ENCODE results near the gene BCAS3. TPM values are rescaled to one million over a fixed set of nuclear protein-coding genes. Genes with fewer than 3 reads are reported as not detected.
"Not testable (repeated sequence)": the region's sequence is repeated elsewhere in the genome, so short reads cannot be mapped to it uniquely, and the experiment has no call there.

The BCAS3 gene
- total RNA-seq, 1 experiment from 2014 or later, result 6.0 TPM

DNA sequence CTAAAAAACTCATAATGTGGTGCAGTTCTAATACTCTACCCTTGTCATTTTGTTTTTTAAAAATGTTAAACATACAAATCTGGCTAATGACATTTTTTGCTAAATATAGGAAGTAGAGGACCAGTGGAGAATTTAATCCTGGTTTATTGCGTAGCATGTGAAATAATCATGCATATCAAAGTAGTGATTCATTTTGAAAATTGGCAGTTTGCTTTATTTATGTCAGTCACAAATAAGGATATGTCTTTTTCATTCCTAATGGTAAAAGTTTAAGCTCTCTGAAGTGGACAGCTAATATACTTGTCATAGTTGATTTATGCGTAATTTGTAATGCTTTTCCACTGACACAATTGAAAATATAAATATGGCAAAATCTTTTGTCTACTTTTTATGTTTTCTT is 224.2 kb downstream of the BCAS3 start:
- in situ Hi-C loops (cut with HindIII; ENCODE audit: low sequenced_read_pairs), result no loop called here
- no peak for DNase-seq (ENCODE audit: low spot score)

DNA sequence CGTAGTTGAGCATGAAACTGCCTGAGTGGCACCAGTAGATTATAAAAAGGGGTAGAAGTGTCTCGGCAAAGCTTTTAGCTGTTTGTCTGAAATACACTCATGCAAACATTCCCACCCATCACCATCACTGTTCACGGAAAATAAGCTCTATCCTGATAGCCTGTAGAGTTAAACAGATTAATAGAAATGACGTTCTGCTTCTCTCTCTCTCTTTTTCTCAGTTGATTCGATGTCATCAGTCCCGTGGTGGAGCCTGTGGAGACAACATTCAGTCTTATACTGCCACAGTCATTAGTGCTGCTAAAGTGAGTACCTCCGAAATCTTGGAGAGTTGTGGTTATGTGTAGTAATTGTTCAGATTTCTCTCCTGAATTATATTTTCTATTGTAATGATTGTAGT is 224.7 kb downstream of the BCAS3 start:
- no peak for DNase-seq (ENCODE audit: low spot score)
- in situ Hi-C loops (cut with HindIII; ENCODE audit: low sequenced_read_pairs), result no loop called here

DNA sequence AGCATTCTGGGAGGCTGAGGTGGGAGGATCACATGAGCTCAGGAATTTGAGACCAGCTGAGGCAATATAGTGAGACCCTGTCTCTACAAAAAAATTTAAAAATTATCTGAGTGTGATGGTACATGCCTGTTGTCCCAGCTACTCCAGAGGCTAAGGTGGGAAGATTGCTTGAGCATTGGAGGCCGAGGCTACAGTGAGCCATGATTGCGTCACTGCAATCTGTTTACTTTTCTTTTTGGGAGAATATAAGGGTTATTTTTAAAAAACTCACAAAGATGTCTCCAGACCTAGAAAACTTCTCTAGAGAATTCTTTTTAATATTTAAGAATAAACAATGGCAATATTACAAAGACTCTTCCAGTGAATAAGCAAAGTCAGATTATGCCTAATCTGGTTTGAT is 226.9 kb downstream of the BCAS3 start:
- DNase-seq (ENCODE audit: low spot score), result no peak
- in situ Hi-C loops (cut with HindIII; ENCODE audit: low sequenced_read_pairs), result no loop called here

DNA sequence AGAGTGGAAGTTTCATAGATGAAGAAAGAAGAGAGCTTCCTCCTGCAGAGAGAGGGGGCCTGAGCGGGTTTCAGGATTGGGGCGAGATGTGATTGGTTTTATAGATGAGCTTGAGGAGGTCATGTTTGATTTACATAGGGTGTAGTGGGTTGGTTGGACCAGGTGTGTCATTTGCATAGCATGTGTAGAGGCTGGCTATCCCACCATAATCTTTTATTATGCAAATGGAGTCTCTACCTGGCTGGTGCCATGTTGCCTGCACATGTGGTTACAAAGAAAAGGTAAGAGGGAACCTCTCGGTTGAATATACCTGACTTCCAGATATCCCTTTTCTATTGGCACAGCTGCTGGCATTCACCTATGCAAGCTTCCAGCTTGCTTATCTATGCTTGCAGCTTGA is 228.1 kb downstream of the BCAS3 start:
- no peak for DNase-seq (ENCODE audit: low spot score)
- in situ Hi-C loops (cut with HindIII; ENCODE audit: low sequenced_read_pairs), result no loop called here

DNA sequence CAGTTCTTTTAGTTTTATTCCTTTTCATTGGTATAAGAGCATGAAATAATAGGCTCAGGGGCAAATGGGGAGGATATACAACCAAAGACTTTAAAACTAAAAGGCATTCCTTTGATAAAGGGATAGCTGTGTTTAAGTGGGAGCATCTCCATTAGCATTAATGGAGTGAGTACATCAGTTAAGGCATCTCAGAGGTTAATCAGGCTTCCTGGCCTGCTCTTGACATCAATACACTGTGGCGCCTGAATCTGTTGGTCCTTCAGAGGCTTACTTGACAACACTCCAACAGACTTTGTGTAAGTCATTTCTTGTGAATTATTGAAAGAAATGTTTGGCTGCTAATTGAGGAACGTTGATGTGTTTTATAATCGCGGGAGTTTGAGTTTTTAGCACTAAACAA is 230.7 kb downstream of the BCAS3 start:
- in situ Hi-C loops (cut with HindIII; ENCODE audit: low sequenced_read_pairs), result no loop called here
- DNase-seq (ENCODE audit: low spot score), result no peak

DNA sequence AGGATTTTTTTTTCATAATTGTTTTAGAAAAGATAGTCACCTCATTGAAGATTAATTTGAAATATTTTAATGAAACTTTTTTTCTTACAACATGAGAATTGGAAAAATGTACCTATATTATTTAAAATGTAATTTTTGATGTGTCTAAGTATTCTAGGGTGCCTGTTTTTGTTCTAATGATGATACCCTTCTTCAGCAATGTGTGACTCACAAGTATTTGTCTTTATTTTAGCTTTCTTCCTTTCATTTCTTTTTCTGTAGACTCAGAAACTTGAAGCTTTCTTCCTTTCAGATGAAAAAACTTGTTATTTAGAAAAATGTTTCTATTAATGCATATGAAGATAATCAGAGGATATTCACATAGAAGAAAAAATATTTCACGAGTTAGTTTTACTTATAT is 231.8 kb downstream of the BCAS3 start:
- in situ Hi-C loops (cut with HindIII; ENCODE audit: low sequenced_read_pairs), result no loop called here
- no peak for DNase-seq (ENCODE audit: low spot score)

DNA sequence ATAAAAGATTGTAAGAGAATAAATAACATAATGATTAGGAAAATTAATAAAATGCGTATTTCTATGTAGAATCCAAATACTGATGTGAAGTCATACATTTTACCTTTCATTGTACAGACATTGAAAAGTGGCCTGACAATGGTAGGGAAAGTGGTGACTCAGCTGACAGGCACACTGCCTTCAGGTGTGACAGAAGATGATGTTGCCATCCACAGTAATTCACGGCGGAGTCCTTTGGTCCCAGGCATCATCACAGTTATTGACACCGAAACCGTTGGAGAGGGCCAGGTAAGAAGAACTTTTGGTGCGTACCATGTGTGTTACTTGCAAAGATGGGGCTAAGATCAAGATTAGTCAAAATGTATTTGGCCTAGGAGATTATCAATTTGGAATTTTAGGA is 232.8 kb downstream of the BCAS3 start:
- in situ Hi-C loops (cut with HindIII; ENCODE audit: low sequenced_read_pairs), result no loop called here
- DNase-seq (ENCODE audit: low spot score), result no peak

DNA sequence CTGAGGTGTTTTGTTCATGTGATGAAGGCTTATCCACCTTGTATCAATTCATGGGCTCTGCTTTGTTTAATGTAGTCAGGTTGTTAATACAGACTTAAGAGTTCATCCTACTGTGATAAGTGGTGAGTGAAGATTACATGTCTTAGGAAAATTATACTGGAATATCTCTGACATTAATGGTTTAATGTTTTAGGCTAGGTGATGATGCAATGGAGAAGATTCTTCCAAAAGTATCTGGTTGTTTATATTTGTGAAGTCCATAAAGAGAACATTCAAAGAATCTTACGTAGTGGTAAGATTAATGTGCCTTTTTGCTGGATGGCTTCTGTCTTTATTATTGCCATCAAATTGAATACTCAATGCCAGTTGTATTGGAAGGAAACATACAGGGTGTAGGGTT is 236.4 kb downstream of the BCAS3 start:
- DNase-seq (ENCODE audit: low spot score), result no peak
- in situ Hi-C loops (cut with HindIII; ENCODE audit: low sequenced_read_pairs), result no loop called here

DNA sequence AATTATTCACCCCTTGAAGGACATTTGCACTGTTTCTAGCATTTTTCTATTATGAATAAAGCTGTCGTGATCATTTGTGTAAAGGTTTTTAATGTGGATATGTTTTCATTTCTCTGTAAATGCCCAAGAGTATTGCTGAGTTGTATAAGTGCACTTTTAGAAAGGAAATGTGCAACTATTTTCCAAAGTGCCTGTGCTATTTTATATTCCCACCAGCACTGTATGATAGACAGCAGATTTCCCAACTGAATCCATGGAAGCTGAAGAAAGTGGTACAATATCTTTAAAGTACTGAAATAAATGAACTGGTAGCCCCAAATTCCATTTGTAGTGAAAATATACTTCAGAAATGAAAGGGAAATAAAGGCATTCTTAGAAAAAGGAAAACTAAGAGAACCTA is 238.4 kb downstream of the BCAS3 start:
- in situ Hi-C loops (cut with HindIII; ENCODE audit: low sequenced_read_pairs), result no loop called here
- no peak for DNase-seq (ENCODE audit: low spot score)

DNA sequence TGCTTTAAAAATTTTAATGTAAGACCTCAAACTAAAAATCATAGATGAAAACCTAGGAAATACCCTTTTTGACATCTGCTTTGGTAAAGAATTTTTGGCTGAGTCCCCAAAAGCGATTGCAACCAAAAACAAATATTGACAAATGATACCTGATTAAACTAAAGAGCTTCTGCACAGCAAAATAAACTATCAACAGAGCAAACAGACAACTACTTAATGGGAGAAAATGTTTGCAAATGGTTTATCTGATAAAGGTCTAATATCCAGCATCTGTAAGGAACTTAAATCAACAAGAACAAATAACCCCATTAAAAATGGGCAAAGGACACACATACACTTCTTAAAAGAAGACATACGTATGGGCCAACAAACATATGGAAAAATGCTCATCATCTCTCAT is 242.5 kb downstream of the BCAS3 start:
- no peak for DNase-seq (ENCODE audit: low spot score)
- in situ Hi-C loops (cut with HindIII; ENCODE audit: low sequenced_read_pairs), result no loop called here

DNA sequence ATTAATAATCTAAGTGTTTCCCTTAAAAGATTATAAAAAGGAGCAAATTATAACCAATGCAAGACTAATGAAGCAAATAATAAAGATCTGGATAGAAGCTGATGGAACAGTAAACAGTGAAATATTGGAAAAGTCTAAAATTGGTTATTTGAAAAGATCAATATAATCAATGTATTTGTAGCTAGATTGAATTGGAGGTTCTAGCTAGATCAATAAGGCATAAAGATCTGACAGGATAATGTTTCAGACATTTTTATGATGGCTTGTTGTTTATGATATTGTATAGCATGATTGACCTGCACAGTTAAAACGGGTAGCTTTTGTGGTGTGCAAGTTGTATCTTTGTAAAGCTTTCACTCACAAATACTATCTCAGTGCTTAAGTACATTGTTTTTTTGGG is 245.3 kb downstream of the BCAS3 start:
- DNase-seq (ENCODE audit: low spot score), result no peak
- in situ Hi-C loops (cut with HindIII; ENCODE audit: low sequenced_read_pairs), result no loop called here

DNA sequence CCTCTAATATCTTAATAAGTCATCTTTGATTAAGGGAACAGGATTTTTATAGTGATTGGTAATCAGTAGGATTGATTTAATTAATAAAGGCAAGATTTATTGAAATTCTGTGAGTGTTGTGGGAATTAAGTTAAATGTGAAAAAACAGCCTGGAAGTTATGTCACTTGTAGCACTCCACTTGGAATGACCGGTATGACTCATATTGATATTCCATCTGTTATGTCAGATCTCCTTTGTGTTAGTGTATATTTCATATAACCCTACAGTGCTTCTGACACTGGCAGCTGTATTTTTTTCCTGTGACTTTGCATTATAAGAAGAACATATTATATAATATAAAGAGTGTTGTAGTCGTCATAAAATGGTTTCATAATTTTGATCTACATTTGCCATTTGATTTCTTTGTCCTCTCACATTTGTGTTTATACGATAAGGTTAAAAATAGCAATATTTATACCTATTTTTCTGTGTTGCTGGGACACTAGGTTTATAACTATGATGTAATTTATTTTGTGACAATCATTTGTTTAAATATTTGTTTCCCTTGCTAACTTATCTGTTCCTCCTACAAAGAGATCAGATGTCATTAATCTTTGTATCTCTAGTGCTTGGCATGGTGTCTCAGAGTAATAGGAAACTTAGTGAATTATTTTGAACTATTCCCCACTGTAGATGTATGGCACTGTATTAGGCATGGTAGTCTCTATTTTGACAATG is 249.0 kb downstream of the BCAS3 start:
- in situ Hi-C loops (cut with HindIII; ENCODE audit: low sequenced_read_pairs), result no loop called here
- no peak for DNase-seq (ENCODE audit: low spot score)

DNA sequence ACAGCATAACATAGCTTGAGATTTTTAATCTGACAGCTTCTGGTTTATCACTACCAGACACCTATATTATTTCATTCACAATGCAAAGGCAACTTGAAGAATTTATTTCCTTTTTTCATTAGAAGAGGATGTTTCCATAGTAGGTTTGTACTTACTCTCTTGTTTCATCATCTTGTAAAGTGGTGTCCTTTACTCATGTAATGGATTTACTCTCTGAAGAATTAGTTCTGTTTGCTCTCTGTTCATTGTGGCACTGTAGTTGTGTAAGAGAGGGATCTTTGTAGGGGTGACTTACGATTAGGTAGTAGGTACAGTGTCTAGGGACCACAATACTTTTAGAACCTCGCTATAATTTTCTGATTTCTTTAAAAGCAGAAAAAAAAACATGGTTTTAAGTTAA is 256.1 kb downstream of the BCAS3 start:
- in situ Hi-C loops (cut with HindIII; ENCODE audit: low sequenced_read_pairs), result no loop called here

DNA sequence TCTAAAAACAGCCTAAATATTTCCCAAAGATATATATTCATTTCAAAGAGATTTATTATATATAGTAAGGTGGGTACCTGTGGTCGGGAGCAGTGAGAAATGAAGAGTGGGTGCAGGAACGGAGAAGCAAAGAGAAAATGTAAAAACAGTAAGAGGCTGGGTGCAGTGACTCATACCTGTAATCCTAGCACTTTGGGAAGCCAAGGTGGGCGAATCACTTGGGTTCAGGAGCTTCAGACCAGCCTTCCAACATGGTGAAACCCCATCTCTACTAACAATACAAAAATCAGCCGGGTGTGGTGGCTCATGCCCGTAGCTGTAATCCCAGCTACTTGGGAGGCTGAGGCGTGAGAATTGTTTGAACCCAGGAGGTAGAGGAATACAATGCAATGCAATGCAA is 257.1 kb downstream of the BCAS3 start:
- no peak for DNase-seq (ENCODE audit: low spot score)

More for the DNA sequence above, 256.1 kb downstream of the BCAS3 start:
- DNase-seq (ENCODE audit: low spot score), result no peak

DNA sequence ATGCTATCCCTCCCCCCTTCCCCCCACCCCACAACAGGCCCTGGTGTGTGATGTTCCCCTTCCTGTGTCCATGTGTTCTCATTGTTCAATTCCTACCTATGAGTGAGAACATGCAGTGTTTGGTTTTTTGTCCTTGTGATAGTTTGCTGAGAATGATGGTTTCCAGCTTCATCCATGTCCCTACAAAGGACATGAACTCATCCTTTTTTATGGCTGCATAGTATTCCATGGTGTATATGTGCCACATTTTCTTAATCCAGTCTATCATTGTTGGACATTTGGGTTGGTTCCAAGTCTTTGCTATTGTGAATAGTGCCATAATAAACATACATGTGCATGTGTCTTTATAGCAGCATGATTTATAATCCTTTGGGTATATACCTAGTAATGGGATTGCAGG is 258.3 kb downstream of the BCAS3 start:
- in situ Hi-C loops (cut with HindIII; ENCODE audit: low sequenced_read_pairs); DNase-seq (ENCODE audit: low spot score): not testable (repeated sequence)

More for the DNA sequence above, 257.1 kb downstream of the BCAS3 start:
- in situ Hi-C loops (cut with HindIII; ENCODE audit: low sequenced_read_pairs), result no loop called here

DNA sequence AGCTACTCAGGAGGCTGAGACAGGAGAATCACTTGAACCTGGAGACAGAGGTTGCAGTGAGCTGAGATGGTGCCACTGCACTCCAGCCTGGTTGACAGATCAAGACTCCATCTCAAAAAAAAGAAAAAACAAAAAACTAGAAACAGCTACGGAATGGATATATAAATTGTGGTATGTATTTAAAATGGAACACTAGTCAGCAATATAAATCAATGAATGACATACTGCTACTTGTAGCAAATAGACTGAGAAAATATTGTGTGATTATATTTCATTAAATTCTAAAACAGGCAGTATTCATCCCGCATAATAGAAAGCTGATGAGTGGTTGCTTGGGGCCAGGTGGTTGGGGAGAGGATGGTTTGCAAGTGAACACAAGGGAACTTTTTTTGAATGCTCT is 261.7 kb downstream of the BCAS3 start:
- DNase-seq (ENCODE audit: low spot score), result no peak
- in situ Hi-C loops (cut with HindIII; ENCODE audit: low sequenced_read_pairs), result no loop called here

DNA sequence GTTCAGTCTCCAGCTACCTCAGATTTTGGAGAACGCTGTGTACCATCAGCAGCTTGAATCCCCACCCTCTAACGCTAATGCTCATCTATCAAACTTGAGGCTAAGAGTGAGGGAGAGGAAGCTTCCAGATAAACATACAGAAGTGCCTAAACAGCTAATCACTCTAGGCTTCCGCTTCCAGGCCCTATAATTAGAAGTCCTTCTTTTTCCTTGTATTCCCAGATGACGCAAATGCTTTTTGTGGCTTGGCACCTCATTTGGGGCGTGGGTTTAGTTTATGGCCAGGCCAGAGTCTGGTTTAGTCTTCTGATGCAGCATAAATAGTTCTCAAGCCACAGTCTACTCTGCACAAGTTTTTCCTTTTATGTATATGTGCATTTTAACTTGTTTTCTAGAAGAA is 263.4 kb downstream of the BCAS3 start:
- DNase-seq (ENCODE audit: low spot score), result no peak
- in situ Hi-C loops (cut with HindIII; ENCODE audit: low sequenced_read_pairs), result no loop called here

DNA sequence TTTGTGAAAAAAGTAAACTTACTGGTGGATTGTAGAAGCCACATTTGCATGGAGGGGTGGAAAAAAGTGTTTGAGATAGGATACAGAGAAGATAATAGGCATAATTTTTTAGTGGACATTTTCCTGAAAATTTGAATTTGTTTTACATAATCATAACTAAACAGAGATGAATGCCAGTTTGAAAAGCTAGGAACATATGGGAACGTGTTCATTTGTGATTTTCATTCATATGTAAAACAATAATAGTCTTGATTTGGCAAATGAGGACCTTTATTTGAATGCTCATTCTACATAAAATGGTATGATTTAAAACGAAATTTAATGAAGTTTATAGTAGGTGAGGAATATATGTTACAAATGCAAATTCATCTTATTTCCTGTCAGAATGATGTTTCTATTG is 263.9 kb downstream of the BCAS3 start:
- no peak for DNase-seq (ENCODE audit: low spot score)
- in situ Hi-C loops (cut with HindIII; ENCODE audit: low sequenced_read_pairs), result no loop called here

DNA sequence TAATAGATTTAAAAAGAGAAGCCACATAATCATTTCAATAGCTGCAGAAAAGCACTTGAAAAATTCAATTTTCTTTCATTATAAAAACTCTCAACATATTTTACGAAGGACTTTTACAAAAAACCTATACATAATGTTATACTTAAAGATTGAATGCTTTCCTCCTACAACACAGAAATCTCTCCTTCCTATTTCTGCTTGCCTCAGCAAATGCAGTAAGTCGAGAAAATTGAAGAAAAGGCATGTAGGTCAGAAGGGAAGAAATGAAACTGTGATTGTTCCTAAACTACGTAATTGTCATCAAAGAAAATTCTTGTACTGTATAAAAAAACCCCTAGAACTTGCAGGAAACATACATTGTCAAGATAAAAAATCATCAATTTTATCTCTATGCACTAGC is 267.1 kb downstream of the BCAS3 start:
- in situ Hi-C loops (cut with HindIII; ENCODE audit: low sequenced_read_pairs), result no loop called here

DNA sequence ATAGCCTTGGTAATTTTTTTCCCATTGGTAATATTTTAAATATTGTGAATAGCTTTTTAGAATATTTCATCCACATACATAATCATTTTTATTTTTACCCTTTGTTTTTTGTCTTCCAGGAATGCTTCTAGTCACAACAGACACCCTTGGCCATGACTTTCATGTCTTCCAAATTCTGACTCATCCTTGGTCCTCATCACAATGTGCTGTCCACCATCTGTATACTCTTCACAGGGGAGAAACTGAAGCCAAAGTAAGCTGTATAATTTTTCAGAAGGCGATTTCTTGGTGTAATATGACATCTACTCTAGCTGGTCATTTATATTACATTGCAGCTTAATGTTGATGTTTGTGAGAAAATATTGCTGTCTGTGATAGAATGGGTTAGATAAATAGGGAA is 269.4 kb downstream of the BCAS3 start:
- DNase-seq (ENCODE audit: low spot score), result peak; percentile 44
- in situ Hi-C loops (cut with HindIII; ENCODE audit: low sequenced_read_pairs), result no loop called here

More for the DNA sequence above, 267.1 kb downstream of the BCAS3 start:
- no peak for DNase-seq (ENCODE audit: low spot score)

DNA sequence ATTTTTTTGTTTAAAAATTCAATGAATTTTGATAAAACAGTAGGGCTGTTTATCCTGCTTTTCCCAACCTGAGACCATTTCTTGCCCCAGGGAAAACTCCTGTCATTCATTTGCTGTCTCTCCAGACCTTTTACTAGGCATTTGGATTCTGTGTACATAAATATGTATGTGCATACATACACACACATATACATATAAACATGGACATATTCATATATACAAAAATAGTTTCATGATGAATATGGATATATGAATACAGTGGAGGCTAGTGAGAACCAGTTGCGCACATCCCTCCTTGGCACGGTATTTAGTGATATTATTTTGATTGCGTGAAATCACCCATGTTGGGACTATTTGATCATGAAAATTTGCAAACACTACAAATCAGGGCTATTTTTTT is 269.9 kb downstream of the BCAS3 start:
- in situ Hi-C loops (cut with HindIII; ENCODE audit: low sequenced_read_pairs), result no loop called here
- DNase-seq (ENCODE audit: low spot score), result no peak

DNA sequence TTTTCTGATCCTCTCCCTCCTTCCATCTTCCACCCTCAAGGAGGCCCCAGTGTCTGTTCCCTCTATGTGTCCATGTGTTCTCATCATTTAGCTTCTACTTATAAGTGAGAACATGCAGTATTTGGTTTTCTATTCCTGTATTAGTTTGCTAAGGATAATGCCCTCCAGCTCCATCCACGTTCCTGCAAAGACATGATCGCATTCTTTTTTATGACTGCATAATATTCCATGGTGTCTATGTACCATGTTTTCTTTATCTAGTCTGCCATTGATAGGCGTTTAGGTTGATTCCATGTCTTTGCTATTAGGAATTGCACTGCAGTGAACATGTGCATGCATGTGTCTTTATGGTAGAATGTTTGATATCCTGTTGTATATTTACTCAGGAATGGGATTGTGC is 275.1 kb downstream of the BCAS3 start:
- DNase-seq (ENCODE audit: low spot score), result no peak
- in situ Hi-C loops (cut with HindIII; ENCODE audit: low sequenced_read_pairs), result no loop called here

All from G401 (cell line).